Gastrocnemius medialis (tissue), 4 donors: ENCODE results near the gene KLHDC10. TPM values are rescaled to one million over a fixed set of nuclear protein-coding genes. Genes with fewer than 3 reads are reported as not detected.

Experiments used
- ATAC-seq, 2 donors: fragments of 150-250 bp; one replicate each; pipeline ENCODE4 v1.9.1; 2016
- DNase-seq, 2 donors: peaks; one replicate each; pipeline ENCODE4 v3.0.0-alpha.2; 2019
- H3K27ac ChIP-seq, 4 donors: fragments of 200-600 bp; sonication (generic); 1 replicate in 1 of 4; 2 replicates in 3 of 4; pipeline ENCODE4 v1.5.1; 2016 to 2018; ENCODE audit warnings: mild to moderate bottlenecking in 2 of 4, moderate library complexity in 1 of 4
- H3K27me3 ChIP-seq, 3 donors: fragments of 200-600 bp; sonication (generic) in 2 of 3; 1 replicate in 1 of 3; 2 replicates in 2 of 3; pipeline versions ENCODE4 v1.5.1 to v1.6.0; 2016 to 2019; ENCODE audit warnings: mild to moderate bottlenecking in 1 of 3, moderate library complexity in 1 of 3
- H3K36me3 ChIP-seq, 2 donors: fragments of 200-600 bp; sonication (generic) in 1 of 2; one replicate each; pipeline ENCODE4 v1.5.1; 2017 to 2018
- H3K4me1 ChIP-seq, 2 donors: fragments of 200-600 bp; sonication (generic) in 1 of 2; one replicate each; pipeline ENCODE4 v1.5.1; 2016 to 2017; ENCODE audit warnings: mild to moderate bottlenecking in 2 of 2
- H3K4me3 ChIP-seq, 4 donors: fragments of 200-600 bp; sonication (generic) in 3 of 4; 1 replicate in 1 of 4; 2 replicates in 3 of 4; pipeline ENCODE4 v1.5.1; 2016 to 2019; ENCODE audit warnings: mild to moderate bottlenecking in 2 of 4
- H3K9me3 ChIP-seq, 3 donors: fragments of 200-600 bp; sonication (generic) in 2 of 3; 1 replicate in 1 of 3; 2 replicates in 2 of 3; pipeline ENCODE4 v1.5.1; 2016 to 2019
- CTCF ChIP-seq, 5 experiments: fragments of 450-650 bp in 3 of 5; fragments of 200-600 bp in 2 of 5; sonication (generic) in 2 of 5; IDR thresholded peaks in 4 of 5; conservative IDR thresholded peaks in 1 of 5; 1 replicate in 4 of 5; 2 replicates in 1 of 5; pipeline ENCODE4 v1.5.1; 2016 to 2019; ENCODE audit warnings: antibody characterized with exemption in 5 of 5, mild to moderate bottlenecking in 3 of 5, moderate library complexity in 3 of 5
- POLR2A ChIP-seq, 2 donors: fragments of 450-650 bp; IDR thresholded peaks; one replicate each; pipeline ENCODE4 v1.6.1; 2017; ENCODE audit warnings: antibody characterized with exemption in 2 of 2, mild to moderate bottlenecking in 2 of 2, moderate library complexity in 2 of 2
- in situ Hi-C, 4 donors: fragments of 200-750 bp; cut with MboI; loops; one replicate each; pipeline versions ENCODE4 v1.15.0 to v1.8.0; 2017; ENCODE audit warnings: low sequenced_read_pairs in 4 of 4
- intact Hi-C: fragments of 100-400 bp; cut with DNase I; formaldehyde crosslinking; loops from one replicate; pipeline ENCODE4 v1.15.1; 2023; ENCODE audit warnings: low total_unique reads
- total RNA-seq, 4 donors: library from RNA; depleted of rRNA; stranded (reverse); fragments of >200 nt; gene quantifications; one replicate each; pipeline versions ENCODE4 v1.1.0 to v1.2.3, GENCODE V29; 2016

KLHDC10 gene
- total RNA-seq, 4 donors from 2014 or later: 27.6 to 46.0 (median 34.5) TPM

GRCh38 chr7:130024390-130024789 lies 45.9 kb upstream of the KLHDC10 start:
- in situ Hi-C loops: loop anchor here (25.0 kb wide), 3 partner anchors 362 to 662 kb away; no protein-coding TSS in a partner anchor
- no peak for ATAC-seq

GRCh38 chr7:130032698-130033097 lies 37.6 kb upstream of the KLHDC10 start:
- no peaks in the 10 kb centered on the region for H3K9me3 ChIP-seq
- no peak overlapping the region for H3K27ac ChIP-seq
- in situ Hi-C loops (no loop called here), intact Hi-C loops (no loop called here)
- DNase-seq (no peak), ATAC-seq (no peak)
- H3K36me3 ChIP-seq: peaks cover 0 to 49% of the 10 kb centered on the region in 2 donors
- H3K27me3 ChIP-seq: no peaks in the 10 kb centered on the region
- H3K4me1 ChIP-seq: no peaks in the 10 kb centered on the region
- TF ChIP-seq CTCF (IDR thresholded peaks at IDR 0.05 in 4 of 5, conservative IDR thresholded peaks at IDR 0.05 in 1 of 5) (no peak), POLR2A (IDR thresholded peaks at IDR 0.05) (no peak)
- H3K4me3 ChIP-seq: no peak overlapping the region

More at GRCh38 chr7:130024390-130024789, 45.9 kb upstream of the KLHDC10 start:
- Histone ChIP-seq H3K36me3 (peaks cover 0 to 58% of the 10 kb centered on the region in 2 donors), H3K9me3 (no peaks in the 10 kb centered on the region), H3K27ac (peak overlapping the region in 2 of 4 donors; percentile 38 to 97), H3K27me3 (no peaks in the 10 kb centered on the region), H3K4me1 (peaks cover 22 to 30% of the 10 kb centered on the region in 2 donors), H3K4me3 (no peak overlapping the region)
- TF ChIP-seq CTCF (IDR thresholded peaks at IDR 0.05 in 4 of 5, conservative IDR thresholded peaks at IDR 0.05 in 1 of 5) (no peak), POLR2A (IDR thresholded peaks at IDR 0.05) (no peak)
- intact Hi-C loops: loop anchor here (5.0 kb wide), 1 partner anchor 282 kb away; no protein-coding TSS in a partner anchor
- no peak for DNase-seq

- in situ Hi-C loops (no loop called here), intact Hi-C loops (no loop called here)
- H3K9me3 ChIP-seq: no peaks in the 10 kb centered on the region
- H3K4me3 ChIP-seq: no peak overlapping the region
- no peak for ATAC-seq
- peaks cover 0 to 61% of the 10 kb centered on the region in 2 donors for H3K36me3 ChIP-seq
- no peaks in the 10 kb centered on the region for H3K4me1 ChIP-seq
- no peak overlapping the region for H3K27ac ChIP-seq
- no peaks in the 10 kb centered on the region for H3K27me3 ChIP-seq
- TF ChIP-seq POLR2A (IDR thresholded peaks at IDR 0.05) (no peak), CTCF (IDR thresholded peaks at IDR 0.05 in 4 of 5, conservative IDR thresholded peaks at IDR 0.05 in 1 of 5) (no peak)
- no peak for DNase-seq
These were observed 32.6 kb upstream of the KLHDC10 start for GRCh38 chr7:130037703-130038102.

GRCh38 chr7:130040576-130040975 lies 29.8 kb upstream of the KLHDC10 start:
- TF ChIP-seq POLR2A (IDR thresholded peaks at IDR 0.05) (no peak), CTCF (IDR thresholded peaks at IDR 0.05 in 4 of 5, conservative IDR thresholded peaks at IDR 0.05 in 1 of 5) (no peak)
- in situ Hi-C loops: no loop called here
- intact Hi-C loops: no loop called here

GRCh38 chr7:130047831-130048230 lies 22.5 kb upstream of the KLHDC10 start:
- in situ Hi-C loops: no loop called here
- no peaks in the 10 kb centered on the region for H3K9me3 ChIP-seq
- H3K36me3 ChIP-seq: peaks cover 0 to 26% of the 10 kb centered on the region in 2 donors
- DNase-seq (no peak), ATAC-seq (no peak)
- H3K27me3 ChIP-seq: no peaks in the 10 kb centered on the region
- H3K4me1 ChIP-seq: peaks cover 11 to 16% of the 10 kb centered on the region in 2 donors
- no peak overlapping the region for H3K27ac ChIP-seq
- no peak overlapping the region for H3K4me3 ChIP-seq
- TF ChIP-seq POLR2A (IDR thresholded peaks at IDR 0.05): no peak
- TF ChIP-seq CTCF (IDR thresholded peaks at IDR 0.05 in 4 of 5, conservative IDR thresholded peaks at IDR 0.05 in 1 of 5): no peak
- intact Hi-C loops: no loop called here

More at GRCh38 chr7:130040576-130040975, 29.8 kb upstream of the KLHDC10 start:
- Histone ChIP-seq H3K9me3 (no peaks in the 10 kb centered on the region), H3K27me3 (no peaks in the 10 kb centered on the region), H3K4me3 (no peak overlapping the region), H3K4me1 (no peaks in the 10 kb centered on the region), H3K36me3 (peaks cover 0 to 75% of the 10 kb centered on the region in 2 donors), H3K27ac (no peak overlapping the region)
- ATAC-seq (no peak), DNase-seq (no peak)
